ENCODE measurements around the gene INO80B. TPM values are rescaled to one million over a fixed set of nuclear protein-coding genes. Genes with fewer than 3 reads are reported as not detected.
"Not testable (repeated sequence)": the region's sequence is repeated elsewhere in the genome, so short reads cannot be mapped to it uniquely, and the experiment has no call there.

INO80B gene
- total RNA-seq, 1 donor from 2014 or later, result 15.3 TPM

DNA sequence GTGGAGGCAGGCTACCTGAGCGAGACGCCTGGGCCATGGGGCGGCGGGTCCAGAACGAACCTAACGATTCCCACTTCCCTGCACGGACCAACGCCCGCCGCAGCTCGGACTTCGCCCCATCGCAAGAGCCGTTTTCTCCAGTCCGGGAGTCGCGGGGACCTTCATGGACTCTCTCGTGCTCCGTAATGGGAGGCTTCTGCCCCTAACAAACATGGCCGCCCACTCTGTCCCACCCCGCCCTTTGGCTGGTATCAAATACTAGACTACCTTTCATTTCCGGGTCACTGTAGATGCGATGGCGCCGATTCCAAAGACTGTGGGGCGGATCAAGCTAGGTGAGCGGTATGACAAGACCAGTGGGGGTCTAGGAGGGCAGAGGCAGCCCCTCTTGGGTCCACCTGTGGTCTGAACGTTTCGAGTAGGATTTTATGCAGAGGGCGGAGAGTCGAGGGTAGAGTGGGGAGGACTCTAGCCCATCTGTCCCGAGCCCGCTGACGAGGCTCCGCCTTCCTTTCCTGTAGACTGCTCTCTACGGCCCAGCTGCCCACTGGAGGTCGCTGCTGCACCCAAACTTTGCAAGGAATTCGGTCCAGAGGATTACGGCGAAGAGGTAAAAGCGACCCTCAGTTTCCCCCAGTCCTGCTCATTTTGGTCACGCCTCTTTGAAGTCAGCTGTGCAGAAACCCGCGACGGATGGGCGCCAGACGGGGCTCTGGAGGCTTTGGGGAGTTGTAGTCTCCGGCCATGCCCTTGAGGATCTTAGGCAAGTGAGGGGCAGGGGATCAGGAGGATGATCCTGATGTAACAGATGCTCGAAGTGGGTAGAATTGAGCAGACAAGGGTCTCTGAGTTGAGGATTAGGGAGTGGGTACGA, 28.2 kb downstream of the INO80B start, which contains the start of the genes CCDC142 and TTC31:
Gene CCDC142 (minus strand): TSS at position 198 of the 874 bp plus-strand sequence. CDS start 161 bp downstream, at position 37.
Gene TTC31 (plus strand): TSS at position 281 of the 874 bp plus-strand sequence. CDS start 15 bp downstream, at position 296.
- DNase-seq, result peak; percentile 92

DNA sequence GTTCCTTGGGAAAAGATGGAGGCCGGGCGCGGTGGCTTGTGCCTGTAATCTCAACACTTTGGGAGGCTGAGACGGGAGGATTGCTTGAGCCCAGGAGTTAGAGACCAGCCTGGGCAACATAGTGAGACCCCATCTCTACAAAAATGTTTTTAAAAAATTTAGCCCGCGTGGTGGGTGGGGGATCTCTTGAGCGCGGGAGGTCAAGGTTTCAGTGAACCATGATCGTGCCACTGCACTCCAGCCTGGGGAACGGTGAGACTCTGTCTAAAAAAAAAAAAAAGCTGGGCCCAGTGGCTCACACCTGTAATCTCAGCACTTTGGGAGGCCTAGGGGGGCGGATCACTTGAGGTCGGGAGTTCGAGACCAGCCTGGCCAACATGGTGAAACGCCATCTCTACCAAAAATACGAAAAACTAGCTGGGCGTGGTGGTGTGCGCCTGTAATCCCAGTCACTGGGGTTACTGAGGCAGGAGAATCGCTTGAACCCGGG, 28.8 kb downstream of the INO80B start:
- not testable (repeated sequence) for DNase-seq

DNA sequence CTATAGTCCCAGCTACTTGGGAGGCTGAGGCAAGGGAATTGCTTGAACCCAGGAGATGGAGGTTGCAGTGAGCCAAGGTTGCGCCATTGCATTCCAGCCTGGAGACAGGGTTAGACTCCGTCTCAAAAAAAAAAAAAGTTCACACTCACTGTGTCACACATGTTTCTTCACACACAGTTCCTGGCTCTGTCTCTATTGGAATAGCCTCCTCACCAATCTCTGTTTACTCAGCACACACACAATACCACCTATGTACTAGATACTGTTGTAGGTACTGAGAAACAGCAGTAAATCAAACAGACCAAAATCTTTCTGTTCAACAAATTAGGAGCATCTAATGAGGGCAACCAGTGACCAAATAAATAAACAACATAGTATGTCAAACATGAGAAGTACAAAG, 31.3 kb downstream of the INO80B start:
- DNase-seq, result no peak

DNA sequence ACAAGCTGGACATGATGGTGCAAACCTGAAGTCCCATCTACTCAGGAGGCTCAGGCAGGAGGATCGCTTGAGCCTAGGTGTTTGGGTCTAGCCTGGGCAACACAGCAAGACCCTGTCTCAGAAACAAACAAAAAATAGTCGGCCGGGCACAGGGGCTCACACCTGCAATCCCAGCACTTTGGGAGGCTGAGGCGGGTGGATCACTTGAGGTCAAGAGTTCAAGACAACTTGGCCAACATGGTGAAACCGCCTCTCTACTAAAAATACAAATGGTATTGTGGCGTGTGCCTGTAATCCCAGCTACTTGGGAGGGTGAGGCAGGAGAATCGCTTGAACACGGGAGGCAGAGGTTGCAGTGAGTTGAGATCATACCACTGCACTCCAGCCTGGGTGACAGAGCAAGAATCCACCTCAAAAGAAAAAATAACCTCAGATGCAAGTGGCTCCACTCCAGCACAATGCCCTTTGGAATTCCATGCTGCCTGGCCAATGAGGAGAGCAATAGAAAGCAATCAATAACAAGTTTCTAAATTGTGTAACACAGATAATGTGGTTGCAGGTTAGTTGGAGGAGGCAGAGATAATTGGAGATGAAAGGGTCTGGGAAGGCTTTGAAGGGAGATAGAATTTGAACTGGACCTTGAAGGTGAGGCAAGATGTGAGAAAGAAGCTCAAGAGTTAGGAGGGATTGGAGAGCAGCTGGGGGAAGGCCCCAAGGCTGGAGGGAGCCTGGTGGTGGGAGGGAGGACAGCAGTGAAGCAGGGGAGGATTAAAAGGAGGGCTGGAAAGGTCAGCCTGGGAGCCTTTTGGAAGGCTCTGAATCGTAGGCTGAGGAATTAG, 34.0 kb downstream of the INO80B start:
- no peak for DNase-seq

DNA sequence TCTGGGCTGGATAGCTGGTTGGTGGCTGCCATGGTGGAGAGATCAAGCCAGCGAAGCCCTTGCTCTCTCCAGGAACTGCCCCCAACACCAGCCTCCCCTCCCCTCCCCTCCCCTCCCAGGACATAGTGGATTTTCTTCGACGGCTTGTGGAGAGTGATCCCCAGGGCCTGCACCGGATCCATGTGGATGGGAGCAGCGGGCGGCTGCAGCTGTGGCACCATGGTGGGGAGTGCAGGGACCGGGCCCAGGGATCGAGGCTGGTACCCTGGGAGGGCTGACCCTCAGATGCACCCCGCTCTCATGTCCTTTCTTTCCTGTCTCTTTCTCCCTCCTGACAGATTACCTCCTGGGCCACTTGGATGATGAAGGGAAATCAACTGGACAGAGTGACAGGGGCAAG, 35.0 kb downstream of the INO80B start:
- no peak for DNase-seq

DNA sequence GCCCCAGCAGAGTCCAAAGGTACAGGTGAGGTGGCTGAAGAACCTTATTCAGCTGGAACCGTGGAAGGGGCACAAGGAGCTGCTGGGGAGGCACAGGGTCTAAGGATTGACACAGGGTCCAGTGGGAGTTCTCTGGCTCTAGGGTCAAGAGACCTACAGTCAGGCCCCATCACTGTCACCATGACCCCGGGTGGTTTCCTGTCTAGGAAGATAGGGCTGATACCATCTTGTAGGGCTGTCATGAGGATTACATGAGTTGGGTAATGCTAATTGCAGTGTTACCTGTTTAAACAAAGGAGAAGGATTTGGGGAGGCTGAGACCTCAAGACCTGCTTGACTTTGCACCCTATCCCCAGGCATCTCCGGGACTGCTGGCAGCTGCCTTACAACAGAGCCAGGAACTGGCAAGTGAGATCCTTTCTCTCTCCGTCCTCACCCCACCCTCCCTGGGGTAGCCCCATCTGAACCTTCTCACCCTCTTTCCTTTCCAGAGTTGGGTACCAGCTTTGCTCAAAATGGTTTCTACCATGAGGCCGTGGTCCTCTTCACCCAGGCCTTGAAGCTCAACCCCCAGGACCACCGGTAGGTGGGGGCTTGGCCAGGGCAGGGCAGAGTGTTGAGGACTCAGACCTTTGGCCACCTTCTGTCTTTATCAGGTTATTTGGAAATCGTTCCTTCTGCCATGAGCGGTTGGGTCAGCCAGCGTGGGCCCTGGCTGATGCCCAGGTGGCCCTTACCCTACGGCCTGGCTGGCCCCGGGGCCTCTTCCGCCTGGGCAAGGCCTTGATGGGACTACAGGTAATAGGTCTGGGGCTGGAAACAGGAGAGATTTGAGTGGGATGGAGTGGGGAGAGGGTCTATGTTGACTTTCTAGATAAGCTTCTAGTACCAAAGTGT, 37.0 kb downstream of the INO80B start:
- no peak for DNase-seq

DNA sequence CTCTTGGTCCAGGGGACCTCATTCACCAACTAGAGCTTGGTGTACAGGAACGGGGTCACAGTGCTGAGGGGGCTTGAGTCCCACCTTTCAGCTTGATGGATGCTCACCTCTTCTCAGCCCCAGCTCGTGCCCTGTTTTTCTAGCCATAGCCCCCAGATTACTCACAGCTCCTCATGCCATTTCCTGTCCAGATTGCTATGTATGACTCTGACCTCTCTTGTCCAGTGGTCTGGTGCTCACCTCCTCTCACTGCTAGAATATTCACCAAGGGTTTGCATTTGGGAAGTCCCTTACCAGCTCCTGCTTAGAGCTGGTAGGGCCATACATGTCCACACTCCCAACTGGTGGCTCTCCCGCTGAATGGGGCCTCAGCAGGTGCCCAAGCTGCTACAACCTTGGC, 38.7 kb downstream of the INO80B start:
- no peak for DNase-seq

DNA sequence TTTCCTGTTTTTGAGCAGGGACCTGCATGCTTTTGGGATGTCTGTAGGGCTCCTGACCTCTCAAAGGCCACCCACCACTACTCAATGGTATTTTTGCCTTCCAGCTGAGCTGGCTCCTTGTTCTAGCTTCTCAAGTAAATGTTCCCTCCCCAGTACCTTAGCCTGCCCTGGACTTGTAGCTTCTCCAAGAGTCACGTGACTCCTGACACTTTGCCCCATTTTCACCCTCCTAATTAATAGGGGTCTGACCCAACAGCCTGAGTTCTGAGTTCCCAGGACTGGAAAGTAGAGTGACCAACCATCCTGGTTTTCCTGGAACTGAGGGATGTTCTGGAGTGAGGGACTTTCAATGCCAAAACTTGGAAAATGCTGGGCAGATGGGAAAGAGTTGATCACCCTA, 40.6 kb downstream of the INO80B start:
- DNase-seq, result no peak

DNA sequence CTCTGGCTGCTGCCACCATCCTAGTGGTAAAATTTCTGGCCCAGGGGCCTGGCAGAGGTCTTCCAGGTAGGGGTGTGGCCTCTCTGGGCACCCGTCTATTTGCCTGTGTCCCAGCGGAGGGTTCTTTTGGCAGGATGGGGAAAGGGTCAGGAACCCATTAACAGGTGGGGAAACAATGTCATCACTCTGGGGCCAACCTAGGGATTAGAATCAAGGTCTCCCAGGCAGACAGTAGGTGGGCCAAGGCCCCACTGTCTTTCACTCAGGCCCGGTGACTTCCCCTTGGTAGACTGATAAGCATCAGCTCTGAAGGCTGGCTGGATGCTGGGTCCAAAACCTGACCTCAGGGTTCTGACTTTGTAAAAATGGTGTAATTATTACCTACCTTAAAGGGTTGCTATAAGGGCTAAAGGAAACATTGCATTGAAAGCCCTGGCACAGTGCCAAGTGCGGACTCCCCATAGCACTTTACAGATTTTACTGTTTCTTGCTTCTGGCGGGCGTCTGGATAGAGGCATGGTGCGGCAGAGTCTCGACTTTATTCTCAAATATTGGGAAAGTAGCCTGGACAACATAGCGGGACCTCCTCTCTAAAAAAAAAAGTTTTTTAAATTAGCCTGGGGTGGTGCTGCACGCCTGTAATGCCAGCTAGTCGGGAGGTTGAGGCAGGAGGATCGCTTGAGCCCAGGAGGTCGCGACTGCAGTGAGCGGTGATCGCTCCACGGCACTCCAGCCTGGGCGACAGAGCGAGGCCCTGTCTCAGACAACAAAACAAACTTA, 42.3 kb downstream of the INO80B start:
- DNase-seq, result no peak

DNA sequence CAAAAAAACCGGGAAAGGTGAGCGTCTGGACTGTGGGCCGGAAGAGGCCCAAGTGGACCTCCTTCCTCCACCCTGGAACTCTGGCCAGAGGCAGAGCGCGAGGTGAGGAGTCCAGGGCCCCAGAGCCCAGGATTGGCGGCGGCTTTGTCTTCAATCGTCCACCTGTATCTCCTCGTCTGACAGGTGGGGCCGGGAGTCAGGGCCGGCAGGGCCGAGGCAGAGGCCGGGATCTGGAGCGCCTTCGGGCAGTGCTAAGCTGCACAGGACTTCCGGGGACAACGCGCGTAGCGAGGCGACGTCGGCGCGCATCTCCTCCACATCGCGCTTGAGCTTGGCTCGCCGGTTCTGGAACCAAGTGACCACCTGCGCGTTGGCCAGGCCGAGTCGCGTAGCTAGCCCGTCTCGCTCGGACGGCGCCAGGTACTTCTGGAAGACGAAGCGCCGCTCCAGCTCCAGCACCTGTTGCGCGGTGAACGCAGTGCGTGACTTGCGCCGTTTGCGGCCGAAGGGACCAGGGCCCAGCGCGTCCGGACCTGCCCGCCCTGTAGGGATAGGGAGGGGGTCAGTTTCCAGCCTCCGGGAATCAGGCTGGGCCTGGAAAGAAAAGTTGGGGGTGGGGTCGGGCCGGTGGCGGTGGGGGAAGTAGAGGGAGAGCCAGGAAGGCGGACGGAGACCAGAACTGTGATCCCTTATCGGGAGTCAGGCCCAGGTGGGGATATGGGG, 43.1 kb downstream of the INO80B start:
- no peak for DNase-seq

DNA sequence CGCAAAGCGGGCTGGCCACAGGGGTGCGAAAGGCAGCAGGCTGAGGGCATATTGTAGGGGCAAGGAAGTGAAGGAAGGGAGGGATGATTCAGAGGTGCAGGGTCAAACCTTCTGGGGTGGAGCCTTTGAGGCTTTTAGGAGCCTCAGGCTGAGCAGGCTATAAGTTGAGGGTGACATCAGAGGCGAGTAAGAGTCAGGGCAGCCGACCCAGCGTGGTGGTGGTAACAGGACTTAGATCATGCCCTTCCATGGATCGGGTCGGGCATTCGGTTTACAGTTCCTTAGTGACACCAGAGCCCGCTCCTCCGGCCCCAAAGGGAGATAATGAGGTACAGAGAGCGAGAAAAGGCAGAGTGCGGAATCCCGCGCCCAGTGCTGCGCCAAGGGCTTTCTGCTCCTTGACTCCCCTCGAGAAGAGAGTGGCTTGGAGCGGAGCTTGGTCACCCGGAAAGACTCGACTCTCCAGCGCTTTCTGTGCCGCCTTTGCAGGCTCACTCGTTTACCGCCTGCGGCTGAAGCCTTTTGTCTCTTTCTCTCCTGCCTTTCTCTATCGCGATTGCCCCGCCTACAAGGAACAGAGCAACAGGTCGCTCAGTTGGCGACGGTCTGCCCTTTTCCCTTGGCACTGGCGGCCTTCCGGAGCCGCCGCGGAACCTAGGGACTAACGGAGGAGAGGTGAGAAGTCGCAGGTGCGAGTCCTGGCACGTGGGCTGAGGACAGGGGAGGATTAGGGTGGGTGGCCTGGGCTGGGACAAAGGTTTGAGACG, 43.8 kb downstream of the INO80B start:
- no peak for DNase-seq

DNA sequence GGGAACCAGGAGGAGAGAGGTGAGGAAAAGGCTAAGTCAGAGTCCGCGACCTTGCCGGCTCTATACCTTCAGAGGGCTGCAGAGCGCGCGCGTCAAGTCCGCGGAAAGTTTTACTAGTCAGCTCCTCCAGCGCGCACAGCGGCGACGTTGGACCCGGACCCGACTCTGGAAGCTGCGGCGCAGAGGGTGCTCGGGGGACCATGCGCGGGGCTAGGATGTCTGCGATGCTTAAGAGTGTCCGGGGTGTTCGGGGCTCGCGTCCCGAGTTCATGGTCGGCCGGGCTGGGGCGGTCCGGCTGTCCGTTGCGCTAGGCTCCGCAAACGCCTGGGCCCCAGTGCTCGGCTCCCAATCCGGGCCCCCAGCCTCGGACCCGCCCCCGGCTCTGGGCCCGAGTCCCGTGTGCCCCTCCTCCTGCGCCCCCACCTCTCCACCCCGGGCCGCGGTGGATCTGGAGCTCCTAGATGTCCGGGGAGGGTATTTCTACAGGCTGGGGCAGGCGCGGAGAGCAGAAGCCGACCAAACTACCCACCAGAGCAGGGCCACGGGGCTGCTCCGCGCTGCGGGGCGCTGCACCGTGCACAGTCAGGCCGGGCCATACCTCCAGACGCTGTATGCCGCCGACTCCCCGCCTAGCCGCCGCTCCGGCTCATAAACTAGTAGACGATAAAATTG, 44.5 kb downstream of the INO80B start, which contains the start of gene LBX2:
Gene LBX2 (minus strand): TSS at position 337 of the 673 bp plus-strand sequence. CDS start 66 bp downstream, at position 271.
- no peak for DNase-seq

DNA sequence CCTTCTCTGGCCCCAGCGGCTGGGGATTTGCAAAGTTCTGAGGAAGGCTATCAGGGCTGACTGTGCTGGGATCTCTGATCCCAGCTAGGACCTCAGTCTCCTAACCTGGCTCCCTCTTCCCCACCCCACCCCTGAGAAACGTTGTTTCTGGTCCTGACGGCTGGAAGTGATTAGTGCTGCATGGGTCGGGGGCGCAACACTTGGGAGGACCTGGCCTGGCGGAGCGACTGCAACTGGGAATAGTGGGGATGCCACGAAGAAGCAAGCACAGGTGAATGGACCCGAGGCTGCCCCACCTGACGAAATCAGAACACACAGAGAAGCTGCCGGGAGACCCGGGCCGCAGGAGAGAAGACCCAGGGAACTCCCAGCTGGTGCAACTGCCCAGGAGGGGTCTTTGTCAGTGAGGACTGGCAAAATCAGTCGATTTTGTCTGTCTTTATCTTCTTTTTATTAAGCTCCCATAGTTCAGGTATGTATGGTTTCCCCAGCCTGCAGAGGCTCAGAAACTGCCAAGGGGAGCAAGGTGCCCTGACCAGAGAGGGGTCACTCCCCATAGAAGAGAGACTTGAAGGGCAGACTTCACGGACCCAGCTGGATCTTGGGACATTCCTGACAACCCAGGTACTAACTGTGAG, 45.2 kb downstream of the INO80B start:
- no peak for DNase-seq

DNA sequence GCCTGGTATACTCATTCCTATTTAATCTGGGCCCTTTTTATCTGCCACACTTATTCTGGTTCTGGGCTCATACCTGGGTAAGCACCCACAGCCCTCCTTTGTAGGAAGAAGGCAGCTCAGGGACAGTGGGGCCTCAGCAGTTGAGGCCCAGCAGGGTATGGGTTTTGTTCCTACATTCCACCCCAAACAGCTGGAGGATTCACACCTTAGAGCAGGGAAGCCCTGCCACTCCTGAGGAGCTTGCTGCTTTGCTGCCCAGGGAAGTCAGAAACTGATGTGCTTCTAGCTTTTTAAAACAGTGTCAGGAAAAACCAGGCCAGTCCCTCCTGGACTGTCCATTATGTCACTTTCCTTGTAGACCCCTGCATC, 45.7 kb downstream of the INO80B start:
- no peak for DNase-seq

DNA sequence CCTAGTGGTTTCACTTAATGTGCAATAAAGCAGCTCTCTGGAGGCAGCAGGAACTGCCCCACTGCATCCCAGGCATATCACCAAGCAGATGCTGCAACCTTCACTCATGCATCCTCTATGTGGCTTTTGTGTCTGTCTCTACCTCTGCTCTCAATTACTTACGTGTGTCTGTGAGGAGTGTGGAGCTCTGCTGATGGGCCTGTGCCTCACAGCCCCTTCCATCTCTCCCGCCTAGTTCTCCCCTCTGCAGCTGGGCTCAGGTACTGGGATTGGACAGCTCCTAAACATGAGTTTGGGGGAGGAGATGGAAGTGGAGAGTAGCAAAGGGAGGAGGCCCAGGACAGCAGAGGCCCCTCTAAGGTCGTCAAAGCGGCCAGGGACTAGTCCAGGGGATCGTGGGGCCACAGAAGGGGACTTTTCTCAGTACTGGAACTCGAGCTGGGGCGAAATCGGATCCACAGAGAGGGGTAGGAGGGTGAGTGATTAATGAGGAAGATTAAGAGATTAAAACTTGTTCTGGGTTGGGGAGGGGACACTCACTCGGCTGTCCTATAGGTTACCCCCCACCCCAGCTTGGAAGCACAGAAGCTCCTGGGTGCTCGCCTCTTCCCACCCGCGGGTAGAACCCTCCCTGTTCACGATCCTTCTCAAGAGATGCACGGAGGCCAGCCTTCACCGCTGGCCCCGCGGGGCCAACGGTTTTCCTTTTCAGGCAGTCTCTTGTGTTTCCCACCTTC, 46.6 kb downstream of the INO80B start:
- DNase-seq, result no peak

DNA sequence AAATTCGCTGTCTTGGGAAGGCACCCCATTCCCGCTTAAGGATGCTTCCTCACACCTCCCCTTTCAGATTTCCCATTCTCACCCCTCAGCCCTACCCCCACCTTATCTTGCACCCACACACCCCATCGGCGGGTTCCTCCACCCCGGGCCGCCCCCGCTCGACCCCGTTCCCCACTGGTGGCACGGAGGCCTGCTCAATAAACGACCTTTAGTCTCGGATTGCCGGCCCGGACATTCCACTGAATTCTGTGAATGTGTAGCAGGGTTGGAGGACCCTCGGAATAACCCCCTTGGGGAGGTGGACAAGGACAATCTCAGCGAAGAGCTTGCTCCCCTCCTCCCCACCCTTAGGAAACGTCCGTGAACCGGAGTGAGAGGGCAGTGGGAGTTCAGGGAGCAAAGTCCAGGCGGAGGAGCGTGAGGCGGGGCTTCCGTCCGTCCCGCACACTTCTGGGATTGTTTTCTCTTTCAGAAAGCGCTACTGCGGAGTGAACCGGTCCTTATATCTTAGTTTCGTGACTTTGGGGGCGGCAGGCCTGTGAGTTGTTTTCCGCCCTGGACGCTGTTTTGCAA, 47.3 kb downstream of the INO80B start:
- no peak for DNase-seq

Measured in occipital lobe (tissue), 2 donors.